AG04450 (cell line): Measurements from ENCODE around the gene LSAMP. TPM values are rescaled to one million over a fixed set of nuclear protein-coding genes. Genes with fewer than 3 reads are reported as not detected.

Source experiments
- CTCF ChIA-PET: fragments of 300-600, 350-600 bp; formaldehyde crosslinking; extraction: SDS; loops from one replicate; lab custom pipeline; 2022; ENCODE audit warnings: antibody characterized with exemption, inconsistent platforms; lab: Charles Lee
- POLR2A ChIA-PET: fragments of 350-600 bp; formaldehyde crosslinking; extraction: SDS; loops from one replicate; lab custom pipeline; 2021; ENCODE audit warnings: antibody characterized with exemption, inconsistent platforms; lab: Yijun Ruan, JAX
- DNase-seq: peaks from one replicate; pipeline ENCODE4 v3.0.0-alpha.2; 2011; ENCODE audit warnings: low read depth, low spot score
- H3K27ac ChIP-seq: one replicate; pipeline ENCODE4 v1.5.1; 2012; ENCODE audit warnings: low read depth, low read length, control low read depth
- H3K27me3 ChIP-seq: one replicate; pipeline ENCODE4 v1.6.0; 2012; ENCODE audit warnings: low read length; ENCODE audit not compliant: control insufficient read depth, insufficient read depth
- H3K4me3 ChIP-seq: 2 replicates; pipeline ENCODE4 v1.5.1; 2011; ENCODE audit warnings: mild to moderate bottlenecking, low read depth, low read length, control low read depth
- H3K9me3 ChIP-seq: 2 replicates; pipeline ENCODE4 v1.5.1; 2012; ENCODE audit warnings: low read length; ENCODE audit not compliant: control insufficient read depth, insufficient read depth
- polyA plus RNA-seq: library from polyadenylated mRNA; depleted of rRNA; stranded (reverse); fragments of >200 nt; gene quantifications from 2 replicates; pipeline ENCODE4 v1.2.3, GENCODE V29; 2011
- TF ChIP-seq, protein P1 (sequence below): IDR thresholded peaks from 2 replicates; pipeline ENCODE4 v1.5.1; 2011; ENCODE audit warnings: low read depth, low read length, control low read depth, inconsistent platforms

Gene LSAMP
- polyA plus RNA-seq, 1 experiment = 25.1 TPM

- CTCF ChIA-PET = interaction anchor here (2.2 kb wide), 1 partner anchor 10 kb away, joined by 8 read pairs; no protein-coding TSS in a partner anchor
These were observed 532.9 kb downstream of the LSAMP start for GRCh38 chr3:115912372-115912771.

GRCh38 chr3:115905871-115906270, 539.4 kb downstream of the LSAMP start:
- TF ChIP-seq, protein P1, sequence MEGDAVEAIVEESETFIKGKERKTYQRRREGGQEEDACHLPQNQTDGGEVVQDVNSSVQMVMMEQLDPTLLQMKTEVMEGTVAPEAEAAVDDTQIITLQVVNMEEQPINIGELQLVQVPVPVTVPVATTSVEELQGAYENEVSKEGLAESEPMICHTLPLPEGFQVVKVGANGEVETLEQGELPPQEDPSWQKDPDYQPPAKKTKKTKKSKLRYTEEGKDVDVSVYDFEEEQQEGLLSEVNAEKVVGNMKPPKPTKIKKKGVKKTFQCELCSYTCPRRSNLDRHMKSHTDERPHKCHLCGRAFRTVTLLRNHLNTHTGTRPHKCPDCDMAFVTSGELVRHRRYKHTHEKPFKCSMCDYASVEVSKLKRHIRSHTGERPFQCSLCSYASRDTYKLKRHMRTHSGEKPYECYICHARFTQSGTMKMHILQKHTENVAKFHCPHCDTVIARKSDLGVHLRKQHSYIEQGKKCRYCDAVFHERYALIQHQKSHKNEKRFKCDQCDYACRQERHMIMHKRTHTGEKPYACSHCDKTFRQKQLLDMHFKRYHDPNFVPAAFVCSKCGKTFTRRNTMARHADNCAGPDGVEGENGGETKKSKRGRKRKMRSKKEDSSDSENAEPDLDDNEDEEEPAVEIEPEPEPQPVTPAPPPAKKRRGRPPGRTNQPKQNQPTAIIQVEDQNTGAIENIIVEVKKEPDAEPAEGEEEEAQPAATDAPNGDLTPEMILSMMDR = no peak

More at GRCh38 chr3:115912372-115912771, 532.9 kb downstream of the LSAMP start:
- no peak overlapping the region for H3K27ac ChIP-seq
- H3K4me3 ChIP-seq = no peak overlapping the region
- DNase-seq = no peak
- H3K9me3 ChIP-seq = no peaks in the 10 kb centered on the region
- H3K27me3 ChIP-seq = no peaks in the 10 kb centered on the region
- TF ChIP-seq, protein P1 = no peak
- POLR2A ChIA-PET = no interaction called here

GRCh38 chr3:115903843-115904242, 541.4 kb downstream of the LSAMP start:
- TF ChIP-seq, protein P1 = no peak
- ChIA-PET CTCF (interaction anchor here (1.3 to 1.7 kb wide), 2 partner anchors 13 to 84 kb away, joined by 4 read pairs; no protein-coding TSS in a partner anchor), POLR2A (no interaction called here)
- no peak for DNase-seq
- H3K9me3 ChIP-seq = no peaks in the 10 kb centered on the region
- no peaks in the 10 kb centered on the region for H3K27me3 ChIP-seq
- no peak overlapping the region for H3K4me3 ChIP-seq
- H3K27ac ChIP-seq = no peak overlapping the region

More at GRCh38 chr3:115905871-115906270, 539.4 kb downstream of the LSAMP start:
- Histone ChIP-seq H3K9me3 (no peaks in the 10 kb centered on the region), H3K27me3 (no peaks in the 10 kb centered on the region), H3K27ac (no peak overlapping the region), H3K4me3 (no peak overlapping the region)
- DNase-seq = no peak
- ChIA-PET POLR2A (no interaction called here), CTCF (no interaction called here)

GRCh38 chr3:115901008-115901407, 544.3 kb downstream of the LSAMP start:
- H3K27ac ChIP-seq = no peak overlapping the region
- POLR2A ChIA-PET = no interaction called here
- DNase-seq = no peak
- TF ChIP-seq, protein P1 = no peak
- no peak overlapping the region for H3K4me3 ChIP-seq
- no peaks in the 10 kb centered on the region for H3K9me3 ChIP-seq
- no peaks in the 10 kb centered on the region for H3K27me3 ChIP-seq
- CTCF ChIA-PET = interaction anchor here (0.9 kb wide), 1 partner anchor 12 kb away, joined by 5 read pairs; no protein-coding TSS in a partner anchor

- DNase-seq = no peak
- H3K27me3 ChIP-seq = no peaks in the 10 kb centered on the region
- CTCF ChIA-PET = no interaction called here
- no peak overlapping the region for H3K27ac ChIP-seq
- H3K4me3 ChIP-seq = no peak overlapping the region
- TF ChIP-seq, protein P1 = no peak
- no peaks in the 10 kb centered on the region for H3K9me3 ChIP-seq
- POLR2A ChIA-PET = interaction anchor here (0.7 kb wide), 1 partner anchor 51 kb away, joined by 3 read pairs; no protein-coding TSS in a partner anchor
These were observed 545.8 kb downstream of the LSAMP start for GRCh38 chr3:115899535-115899934.
